Fibroblast of pulmonary artery (primary cell): Measurements from ENCODE around the gene MVK.

Source experiments
- DNase-seq: peaks from one replicate; pipeline ENCODE4 v3.0.0-alpha.2; 2010; ENCODE audit warnings: low read depth
- H3K4me3 ChIP-seq: replicated peaks from 2 replicates; pipeline ENCODE4 v1.5.1; 2011; ENCODE audit warnings: low read depth, mild to moderate bottlenecking, control low read depth, low read length, moderate library complexity
- CTCF ChIP-seq: IDR thresholded peaks from 2 replicates; pipeline ENCODE4 v1.5.1; 2011; ENCODE audit warnings: mild to moderate bottlenecking, control low read depth, low read length, inconsistent platforms; ENCODE audit errors: missing control alignments

MVK gene

DNA sequence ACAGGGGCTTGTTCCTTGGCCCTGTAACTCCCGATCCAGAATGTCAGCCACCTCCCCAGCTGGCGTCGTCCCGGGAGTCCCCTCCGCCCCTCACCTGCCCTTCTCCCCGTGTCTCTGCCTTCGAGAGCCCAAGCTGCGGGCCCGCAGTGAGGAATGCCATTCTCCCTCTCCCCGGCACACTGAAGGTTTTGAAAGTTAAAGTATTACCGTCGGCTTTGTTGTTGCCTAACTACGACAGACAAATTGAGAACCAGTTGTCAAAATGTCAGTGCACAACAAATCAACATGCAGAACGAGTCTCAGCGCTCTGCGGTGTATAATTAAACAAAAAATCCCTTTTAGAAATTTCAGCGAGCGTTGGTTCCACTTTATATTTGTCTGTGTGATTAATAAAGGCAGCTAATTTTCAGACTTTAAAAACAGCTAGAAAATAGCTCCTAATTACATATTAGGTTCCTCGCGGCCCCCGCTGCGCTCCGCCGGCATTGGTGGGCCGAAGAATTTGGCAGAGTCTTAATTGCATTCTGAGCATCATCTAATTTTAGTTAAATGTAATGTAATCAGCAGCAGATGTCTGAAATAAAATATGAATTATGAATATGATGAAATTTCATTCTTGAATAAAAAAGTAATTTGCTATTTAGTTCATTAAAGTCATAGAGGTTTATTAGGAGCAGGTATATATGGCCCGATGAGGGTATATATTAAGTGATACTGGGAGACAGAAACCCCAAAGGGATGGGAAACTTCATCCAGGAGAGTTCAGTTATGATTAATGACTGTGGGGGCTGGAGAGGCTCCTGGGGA, 40.3 kb downstream of the MVK start:
- H3K4me3 ChIP-seq: no peak overlapping the region
- no peak for TF ChIP-seq CTCF
- no peak for DNase-seq

DNA sequence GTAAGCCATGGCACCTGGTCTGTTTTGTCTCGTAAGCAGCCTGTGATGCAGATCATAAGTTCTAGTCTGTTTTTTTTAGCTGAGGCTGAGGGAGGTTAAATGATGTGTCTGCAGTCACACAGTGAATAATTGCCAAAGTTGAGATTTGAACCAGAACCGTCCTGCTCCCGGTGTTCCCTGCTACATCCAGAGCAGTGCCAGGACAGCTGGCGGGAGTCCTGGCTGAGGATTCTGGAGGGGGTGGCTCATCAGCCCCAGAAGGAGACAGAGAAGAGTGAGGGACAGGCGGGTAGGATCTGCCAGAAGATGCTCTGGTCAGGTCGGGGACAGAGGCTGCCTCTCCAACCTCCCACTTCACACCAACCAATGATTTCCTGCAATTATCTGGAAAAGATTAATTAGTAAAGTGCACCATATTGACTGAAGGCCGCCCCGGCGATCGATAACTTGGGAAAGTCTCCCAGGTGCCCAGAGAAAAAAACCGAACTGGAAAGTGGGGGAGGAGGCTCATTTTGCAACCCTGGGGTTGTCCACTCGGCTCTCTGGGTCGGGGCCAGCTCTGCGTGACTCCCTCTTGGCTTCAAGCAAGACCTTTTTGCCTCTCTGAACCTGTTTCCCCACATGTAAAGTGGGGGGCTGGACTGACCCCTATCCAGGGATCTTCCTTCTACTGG, 42.1 kb downstream of the MVK start:
- no peak for TF ChIP-seq CTCF
- DNase-seq: no peak
- H3K4me3 ChIP-seq: no peak overlapping the region

DNA sequence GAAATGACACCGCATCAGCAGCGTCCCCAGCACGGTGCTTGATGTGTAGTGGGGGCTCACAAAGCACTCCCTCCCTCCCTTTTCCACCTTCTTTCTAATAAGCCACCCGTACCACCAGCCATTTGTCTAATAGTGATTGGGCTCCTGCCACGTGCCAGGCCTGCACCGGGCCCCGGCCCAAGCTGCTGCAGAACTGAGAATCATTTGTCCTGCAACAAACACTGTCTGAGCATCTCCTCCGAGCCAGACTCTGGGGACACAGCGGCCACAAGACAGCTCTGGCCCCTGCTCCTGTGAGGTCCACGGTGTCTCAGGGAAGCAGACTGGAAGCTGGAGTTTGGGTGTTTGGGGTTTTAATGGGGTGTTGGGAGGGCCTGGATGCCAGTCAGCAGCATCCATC, 43.9 kb downstream of the MVK start:
- no peak for TF ChIP-seq CTCF
- no peak overlapping the region for H3K4me3 ChIP-seq
- no peak for DNase-seq

GRCh38 chr12:109618082-109618481, 44.5 kb downstream of the MVK start:
- DNase-seq: no peak
- no peak for TF ChIP-seq CTCF
- no peak overlapping the region for H3K4me3 ChIP-seq

- H3K4me3 ChIP-seq: no peak overlapping the region
- TF ChIP-seq CTCF: no peak
- DNase-seq: no peak
Observed at GRCh38 chr12:109619002-109619604, 45.5 kb downstream of the MVK start.

GRCh38 chr12:109621211-109621694, 47.7 kb downstream of the MVK start:
- no peak overlapping the region for H3K4me3 ChIP-seq
- no peak for TF ChIP-seq CTCF
- DNase-seq: no peak
